NCI-H1417 treated with DMSO at 0.1 percent for 48 hours (cell line): Measurements from ENCODE around the gene GFM2.
"Not testable (repeated sequence)": the region's sequence is repeated elsewhere in the genome, so short reads cannot be mapped to it uniquely, and the experiment has no call there.

ENCODE experiments used
- DNase-seq: peaks from one replicate; lab custom pipeline; 2025; lab: John Stamatoyannopoulos, UW

The GFM2 gene

DNA sequence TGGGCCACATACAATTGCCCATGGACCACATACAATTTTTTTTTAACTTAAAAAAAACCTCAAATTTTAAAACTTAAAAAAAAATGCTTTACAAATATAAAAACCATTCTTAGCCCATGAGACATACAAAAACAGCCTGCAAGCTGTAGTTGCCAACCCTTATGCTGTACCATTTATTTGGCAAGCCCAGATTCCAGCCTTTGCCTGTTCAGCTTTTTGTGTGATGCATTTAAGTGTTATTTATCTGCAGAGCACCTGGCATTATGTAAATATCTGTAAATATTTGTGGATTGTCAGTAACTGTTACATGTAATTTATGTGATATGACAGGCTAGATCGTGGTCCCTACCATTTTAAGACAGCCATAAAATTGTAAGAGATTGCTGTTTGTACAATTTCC lies 49.3 kb downstream of the GFM2 start:
- no peak for DNase-seq

DNA sequence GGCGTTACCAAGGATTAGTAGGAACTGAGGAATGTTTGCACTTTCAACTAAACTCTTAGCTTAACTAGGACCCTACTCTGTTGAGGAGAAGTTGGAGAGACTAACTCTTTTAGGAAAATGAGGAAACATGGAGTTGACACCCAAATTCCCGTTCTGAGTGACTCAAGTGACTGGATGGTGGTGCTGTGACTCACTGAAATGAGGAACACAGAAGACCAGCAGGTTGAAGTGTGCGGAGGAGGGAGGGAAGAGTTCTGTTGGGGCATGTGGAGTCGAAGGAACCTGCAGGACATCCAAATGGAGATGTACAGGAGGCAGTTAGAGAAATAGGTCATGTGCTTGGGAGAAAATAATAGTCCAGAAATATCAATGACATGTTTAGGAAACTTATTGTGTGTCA lies 73.7 kb downstream of the GFM2 start:
- DNase-seq, result no peak

DNA sequence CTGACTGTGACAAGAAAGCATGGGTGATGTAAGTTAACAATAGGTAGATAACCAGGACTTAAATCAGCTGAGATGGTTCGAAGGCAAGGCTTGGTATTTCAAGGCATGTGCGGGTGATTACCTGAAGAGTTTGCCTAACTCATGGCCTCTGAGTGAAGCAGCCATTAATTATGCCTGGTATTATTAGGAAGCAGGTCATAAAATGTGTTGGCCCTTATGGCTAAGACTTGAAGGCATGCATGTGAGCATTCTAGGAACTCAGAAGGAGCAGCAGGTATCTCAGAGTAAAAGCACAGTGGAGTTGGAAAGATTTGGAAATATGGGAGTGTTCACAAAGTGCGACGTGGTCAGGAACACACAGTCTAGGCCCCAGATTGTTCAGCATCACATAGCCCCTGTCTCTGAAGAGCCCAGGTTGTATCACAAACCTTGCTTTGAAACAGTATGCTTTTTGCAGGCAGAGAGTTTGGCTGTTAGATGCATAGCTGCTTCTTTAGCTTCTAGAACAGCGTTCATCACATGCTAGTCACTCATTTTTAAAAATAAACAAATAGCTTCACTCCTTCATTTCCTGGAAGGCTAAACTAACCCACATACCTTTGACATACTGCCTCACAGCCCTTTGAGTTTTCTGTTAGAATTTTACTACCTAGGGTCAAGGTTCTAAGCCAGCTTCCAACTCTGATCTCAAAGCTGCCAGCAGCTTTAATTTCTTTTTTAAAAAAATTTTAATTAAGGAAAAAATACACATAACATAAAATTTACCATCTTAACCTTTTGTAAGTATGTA lies 79.8 kb downstream of the GFM2 start:
- no peak for DNase-seq

- no peak for DNase-seq
These were observed 80.8 kb downstream of the GFM2 start for GRCh38 chr5:74685979-74686631.

GRCh38 chr5:74684900-74685851 lies 81.7 kb downstream of the GFM2 start, which contains the start of gene HEXB:
HEXB (plus strand) TSS chr5:74685233; CDS start chr5:74685261, 28 bp downstream.
- no peak for DNase-seq

GRCh38 chr5:74679966-74680365 lies 87.0 kb downstream of the GFM2 start:
- DNase-seq, result no peak

DNA sequence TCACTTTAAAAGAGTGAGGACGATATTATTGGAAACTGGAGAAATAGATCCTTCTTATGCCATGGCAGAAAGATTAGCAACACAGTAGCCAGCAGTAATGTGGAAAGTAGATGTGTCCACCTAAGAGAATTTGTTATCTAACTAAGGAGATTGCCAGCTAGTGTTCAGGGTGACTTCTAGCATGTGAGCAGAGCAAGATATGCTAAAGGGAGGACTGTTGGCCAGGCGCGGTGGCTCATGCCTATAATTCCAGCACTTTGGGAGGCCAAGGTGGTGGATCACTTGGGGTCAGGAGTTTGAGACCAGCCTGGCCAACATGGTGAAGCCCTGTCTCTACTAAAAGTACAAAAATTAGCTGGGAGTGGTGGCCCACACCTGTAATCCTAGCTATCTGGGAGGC lies 87.6 kb downstream of the GFM2 start:
- DNase-seq, result not testable (repeated sequence)

DNA sequence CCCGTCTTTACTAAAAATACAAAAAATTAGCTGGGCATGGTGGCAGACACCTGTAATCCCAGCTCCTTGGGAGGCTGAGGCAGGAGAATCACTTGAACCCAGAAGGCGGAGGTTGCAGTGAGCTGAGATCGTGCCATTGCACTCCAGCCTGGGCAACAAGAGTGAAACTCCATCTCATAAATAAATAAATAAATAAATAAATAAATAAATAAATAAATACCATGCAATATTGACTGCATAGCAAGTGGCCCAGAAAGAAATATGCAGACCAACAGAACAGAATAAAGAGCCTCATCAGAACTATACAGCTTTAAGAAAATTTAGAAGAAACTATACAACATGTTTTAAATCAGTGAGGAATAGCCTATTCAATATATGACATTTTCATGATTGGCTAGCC lies 88.8 kb downstream of the GFM2 start:
- not testable (repeated sequence) for DNase-seq

DNA sequence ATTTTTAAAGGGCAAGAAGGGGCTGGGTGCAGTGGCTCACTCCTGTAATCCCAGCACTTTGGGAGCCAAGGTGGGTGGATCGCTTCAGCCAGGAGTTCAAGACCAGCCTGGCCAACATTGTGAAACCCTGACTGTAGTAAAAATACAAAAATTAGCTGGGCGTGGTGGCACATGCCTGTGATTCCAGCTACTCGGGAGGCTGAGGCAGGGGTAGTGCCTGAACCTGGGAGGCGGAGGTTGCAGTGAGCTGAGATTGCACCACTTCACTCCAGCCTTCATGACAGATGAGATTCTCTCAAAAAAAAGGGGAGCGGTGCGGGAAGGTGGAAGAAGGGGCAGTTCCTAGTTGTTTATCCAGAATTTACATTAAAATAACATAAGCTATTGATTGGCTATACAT lies 90.5 kb downstream of the GFM2 start:
- not testable (repeated sequence) for DNase-seq

DNA sequence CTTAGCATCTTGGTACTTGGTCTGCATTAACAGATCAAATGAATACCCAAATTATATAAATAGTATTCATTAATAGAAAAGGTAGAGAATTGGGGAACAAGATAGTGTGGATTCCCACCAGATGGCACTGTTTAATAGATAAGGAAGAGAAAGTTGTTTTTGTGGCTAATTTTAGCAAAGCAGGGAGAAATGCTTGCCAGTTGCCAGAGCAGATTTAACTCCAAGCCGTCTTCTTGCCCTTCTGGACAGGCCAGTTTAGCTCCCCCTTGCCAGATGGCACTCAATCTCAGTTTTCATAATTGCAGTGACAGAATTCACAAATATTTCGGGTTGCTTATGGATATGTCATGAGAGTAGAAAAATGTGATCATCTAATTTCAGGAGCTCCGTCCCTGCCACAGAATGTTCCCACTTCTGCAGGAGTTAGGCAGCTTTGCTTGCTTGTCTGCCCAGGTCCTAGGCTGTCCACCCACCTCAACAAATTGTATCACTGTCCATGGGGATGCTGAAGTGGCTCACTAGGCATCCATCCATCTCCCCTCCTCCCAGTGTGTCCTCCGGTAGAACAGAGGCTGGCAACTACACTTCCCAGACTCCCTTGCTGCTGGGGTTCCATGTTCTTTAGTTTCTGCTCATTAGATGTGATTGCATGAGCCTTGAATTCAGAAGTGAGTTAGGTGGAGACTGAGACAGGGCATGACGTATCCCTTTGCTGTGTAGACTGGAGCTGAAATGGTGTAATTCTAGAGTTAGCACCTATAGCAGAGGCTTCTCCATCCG lies 93.7 kb downstream of the GFM2 start:
- DNase-seq, result no peak

- DNase-seq, result no peak
These were observed 94.6 kb downstream of the GFM2 start for GRCh38 chr5:74672215-74672877.
